Spleen (tissue), 11 donors: ENCODE measurements around the gene PTPRT. TPM values are rescaled to one million over a fixed set of nuclear protein-coding genes. Genes with fewer than 3 reads are reported as not detected.

Experiments
- DNase-seq: peaks from one replicate; pipeline ENCODE4 v3.0.0-alpha.2; 2020
- H3K27ac ChIP-seq, 8 donors: fragments of 200-600 bp; sonication (generic) in 7 of 8; 1 replicate in 4 of 8; 2 replicates in 4 of 8; pipeline versions ENCODE4 v1.5.0 to v1.8.0; 2016 to 2021; ENCODE audit warnings: inconsistent platforms in 4 of 8, mild to moderate bottlenecking in 4 of 8, moderate library complexity in 1 of 8
- H3K27me3 ChIP-seq, 7 donors: fragments of 200-600 bp; sonication (generic) in 6 of 7; replicated peaks in 1 of 7; 1 replicate in 4 of 7; 2 replicates in 3 of 7; pipeline versions ENCODE4 v1.5.0 to v1.8.0; 2016 to 2021; ENCODE audit warnings: inconsistent platforms in 3 of 7, mild to moderate bottlenecking in 1 of 7
- H3K36me3 ChIP-seq, 6 donors: fragments of 200-600 bp; sonication (generic) in 5 of 6; 1 replicate in 4 of 6; 2 replicates in 2 of 6; pipeline versions ENCODE4 v1.5.0 to v1.8.0; 2016 to 2021; ENCODE audit warnings: inconsistent platforms in 2 of 6
- H3K4me1 ChIP-seq, 6 donors: fragments of 200-600 bp; sonication (generic) in 5 of 6; 1 replicate in 3 of 6; 2 replicates in 3 of 6; pipeline versions ENCODE4 v1.5.0 to v1.8.0; 2016 to 2021; ENCODE audit warnings: inconsistent platforms in 3 of 6
- H3K4me3 ChIP-seq, 8 donors: fragments of 200-600 bp; sonication (generic) in 7 of 8; 1 replicate in 4 of 8; 2 replicates in 4 of 8; pipeline versions ENCODE4 v1.5.0 to v1.8.0; 2016 to 2021; ENCODE audit warnings: inconsistent platforms in 4 of 8, mild to moderate bottlenecking in 4 of 8, moderate library complexity in 2 of 8
- H3K9me3 ChIP-seq, 8 donors: fragments of 200-600 bp; sonication (generic) in 7 of 8; 1 replicate in 4 of 8; 2 replicates in 4 of 8; pipeline versions ENCODE4 v1.5.0 to v1.8.0; 2016 to 2021; ENCODE audit warnings: inconsistent platforms in 4 of 8
- CTCF ChIP-seq, 11 experiments: fragments of 200-600 bp in 7 of 11; fragments of 450-650 bp in 4 of 11; sonication (generic) in 4 of 11; IDR thresholded peaks in 8 of 11; conservative IDR thresholded peaks in 3 of 11; 1 replicate in 7 of 11; 2 replicates in 4 of 11; pipeline versions ENCODE4 v1.4.0 to v1.8.0; 2016 to 2021; ENCODE audit warnings: antibody characterized with exemption in 11 of 11, inconsistent platforms in 4 of 11, mild to moderate bottlenecking in 1 of 11
- POLR2A ChIP-seq, 3 donors: fragments of 450-650 bp; IDR thresholded peaks; one replicate each; pipeline ENCODE4 v1.5.1; 2017; ENCODE audit warnings: antibody characterized with exemption in 3 of 3, mild to moderate bottlenecking in 1 of 3
- POLR2AphosphoS5 ChIP-seq, 3 donors: sonication (generic); formaldehyde crosslinking; IDR thresholded peaks; one replicate each; pipeline ENCODE4 v1.5.1; 2017; ENCODE audit warnings: antibody characterized with exemption in 3 of 3
- WGBS, 5 donors: extraction: QIAGEN DNeasy Blood & Tissue Kit in 3 of 5; methylation state at CpG; one replicate each; pipeline versions ENCODE4 v1.1.5 to v1.1.7; 2013 to 2018; 5-methylcytosine and 5-hydroxymethylcytosine counted together
- intact Hi-C: fragments of 100-400 bp; cut with DNase I; formaldehyde crosslinking; loops from one replicate; pipeline ENCODE4 v1.15.0; 2023; ENCODE audit warnings: low total_unique reads
- polyA plus RNA-seq, 3 donors: library from polyadenylated mRNA; stranded (reverse); fragments of 200-250 nt; gene quantifications; one replicate each; pipeline ENCODE4 v1.2.1, GENCODE V29; 2013
- total RNA-seq, 7 donors: library from RNA; depleted of rRNA in 3 of 7; stranded (reverse); fragments of >200 nt in 3 of 7; fragmentation: NEBNext Ultra II Directional in 4 of 7; extraction: Animal tissue kit (Norgen Biotek cat#: 25700) in 4 of 7; gene quantifications; one replicate each; pipeline versions ENCODE4 v1.1.0 to v1.2.1, GENCODE V29; 2016 to 2021
- donor health status: healthy with polysubstance abuse.
- donor health status: DM: no; HTN: no; CAD: no; lungs with moderate emphysema.
- donor health status: DM: no; HTN: no; CAD: no.
- donor health status: Bipolar disorder and iron deficiency.
- donor health status: healthy.
- donor health status: DM: no; HTN: no; CAD: no.
- donor health status: DM: yes; HTN: yes; CAD: no.

PTPRT gene
- total and polyA plus RNA-seq, 10 donors, result 0.02 to 4.7 (median 1.2) TPM

- WGBS, 5 donors, result 64 to 76% (median 66%) methylated on average over 6 of the region's 6 CpGs
- intact Hi-C loops, result no loop called here
These were observed 123.6 kb downstream of the PTPRT start for GRCh38 chr20:43066125-43066524.

GRCh38 chr20:43065299-43065698 lies 124.4 kb downstream of the PTPRT start:
- Histone ChIP-seq H3K27ac (no peak overlapping the region), H3K36me3 (no peaks in the 10 kb centered on the region), H3K4me1 (peaks cover 0 to 14% (median 0%) of the 10 kb centered on the region in 6 donors), H3K9me3 (no peaks in the 10 kb centered on the region), H3K27me3 (no peaks in the 10 kb centered on the region), H3K4me3 (no peak overlapping the region)
- TF ChIP-seq POLR2A (IDR thresholded peaks at IDR 0.05) (no peak), CTCF (IDR thresholded peaks at IDR 0.05 in 8 of 11, conservative IDR thresholded peaks at IDR 0.05 in 3 of 11) (no peak), POLR2AphosphoS5 (IDR thresholded peaks at IDR 0.05) (no peak)
- intact Hi-C loops, result no loop called here
- no peak for DNase-seq

More at GRCh38 chr20:43066125-43066524, 123.6 kb downstream of the PTPRT start:
- no peaks in the 10 kb centered on the region for H3K36me3 ChIP-seq
- H3K9me3 ChIP-seq, result no peaks in the 10 kb centered on the region
- H3K4me3 ChIP-seq, result no peak overlapping the region
- DNase-seq, result no peak
- H3K27me3 ChIP-seq, result no peaks in the 10 kb centered on the region
- H3K4me1 ChIP-seq, result peaks cover 0 to 14% (median 0%) of the 10 kb centered on the region in 6 donors
- no peak for TF ChIP-seq CTCF (IDR thresholded peaks at IDR 0.05 in 8 of 11, conservative IDR thresholded peaks at IDR 0.05 in 3 of 11)
- no peak for TF ChIP-seq POLR2AphosphoS5 (IDR thresholded peaks at IDR 0.05)
- H3K27ac ChIP-seq, result no peak overlapping the region

- no peak for DNase-seq
- Histone ChIP-seq H3K27ac (no peak overlapping the region), H3K4me3 (no peak overlapping the region), H3K36me3 (no peaks in the 10 kb centered on the region), H3K4me1 (no peaks in the 10 kb centered on the region), H3K9me3 (no peaks in the 10 kb centered on the region), H3K27me3 (no peaks in the 10 kb centered on the region)
- intact Hi-C loops, result no loop called here
- WGBS, 5 donors, result 68 to 90% (median 73%) methylated on average over 1 of the region's 1 CpG
- TF ChIP-seq POLR2A (IDR thresholded peaks at IDR 0.05), result no peak
- no peak for TF ChIP-seq POLR2AphosphoS5 (IDR thresholded peaks at IDR 0.05)
- no peak for TF ChIP-seq CTCF (IDR thresholded peaks at IDR 0.05 in 8 of 11, conservative IDR thresholded peaks at IDR 0.05 in 3 of 11)
These were observed 131.6 kb downstream of the PTPRT start for GRCh38 chr20:43058077-43058476.

GRCh38 chr20:43057317-43057716 lies 132.4 kb downstream of the PTPRT start:
- Histone ChIP-seq H3K4me3 (no peak overlapping the region), H3K9me3 (no peaks in the 10 kb centered on the region), H3K27me3 (no peaks in the 10 kb centered on the region), H3K4me1 (no peaks in the 10 kb centered on the region), H3K36me3 (no peaks in the 10 kb centered on the region), H3K27ac (no peak overlapping the region)
- no peak for DNase-seq
- intact Hi-C loops, result no loop called here
- TF ChIP-seq CTCF (IDR thresholded peaks at IDR 0.05 in 8 of 11, conservative IDR thresholded peaks at IDR 0.05 in 3 of 11) (no peak), POLR2A (IDR thresholded peaks at IDR 0.05) (no peak), POLR2AphosphoS5 (IDR thresholded peaks at IDR 0.05) (no peak)
